Astrocyte of the spinal cord (primary cell): ENCODE results near the gene C1orf226.

ENCODE experiments used
- DNase-seq: peaks from one replicate; pipeline ENCODE4 v3.0.0; 2011; ENCODE audit warnings: low read depth, low spot score
- H3K4me3 ChIP-seq: 2 replicates; pipeline ENCODE4 v1.5.1; 2011; ENCODE audit warnings: low read depth, mild to moderate bottlenecking, low read length, moderate library complexity
- CTCF ChIP-seq: IDR thresholded peaks from 2 replicates; pipeline ENCODE4 v1.5.1; 2012; ENCODE audit warnings: low read depth, mild to moderate bottlenecking, low read length, inconsistent platforms
- in situ Hi-C: cut with HindIII; loops from 2 replicates; pipeline ENCODE4 v1.10.0; 2017; ENCODE audit warnings: low sequenced_read_pairs

The C1orf226 gene

DNA sequence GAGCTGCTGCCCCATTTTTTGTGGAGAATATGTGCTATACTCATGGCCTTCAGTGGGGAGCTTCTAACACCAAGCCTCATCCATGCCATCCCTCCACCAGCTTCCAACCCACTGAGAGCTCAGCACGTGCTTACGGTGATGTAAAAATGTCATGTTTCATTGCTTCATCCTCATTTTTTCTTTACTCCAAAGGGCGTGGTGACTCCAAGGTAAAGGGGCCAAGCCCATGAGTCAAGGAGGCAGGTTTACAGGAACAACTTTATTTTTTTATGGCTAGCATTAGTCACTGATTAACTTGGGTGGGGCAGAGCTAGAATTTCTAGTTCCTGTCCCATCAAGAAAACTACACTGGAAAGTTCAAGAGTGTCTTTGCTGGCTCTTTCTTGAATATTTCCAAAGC, at the start of gene C1orf226:
C1orf226 (plus strand) TSS at position 346 of the 400 bp plus-strand sequence. CDS start 174 bp downstream, outside the sequence.
- in situ Hi-C loops, result no loop called here
- no peak for DNase-seq

GRCh38 chr1:162333991-162334390, 47.5 kb upstream of the C1orf226 start:
- in situ Hi-C loops, result no loop called here
- TF ChIP-seq CTCF, result no peak
- H3K4me3 ChIP-seq, result no peak overlapping the region
- DNase-seq, result no peak

More for the DNA sequence above, at the start of gene C1orf226:
- no peak for TF ChIP-seq CTCF
- H3K4me3 ChIP-seq, result no peak within 1 kb of the TSS

DNA sequence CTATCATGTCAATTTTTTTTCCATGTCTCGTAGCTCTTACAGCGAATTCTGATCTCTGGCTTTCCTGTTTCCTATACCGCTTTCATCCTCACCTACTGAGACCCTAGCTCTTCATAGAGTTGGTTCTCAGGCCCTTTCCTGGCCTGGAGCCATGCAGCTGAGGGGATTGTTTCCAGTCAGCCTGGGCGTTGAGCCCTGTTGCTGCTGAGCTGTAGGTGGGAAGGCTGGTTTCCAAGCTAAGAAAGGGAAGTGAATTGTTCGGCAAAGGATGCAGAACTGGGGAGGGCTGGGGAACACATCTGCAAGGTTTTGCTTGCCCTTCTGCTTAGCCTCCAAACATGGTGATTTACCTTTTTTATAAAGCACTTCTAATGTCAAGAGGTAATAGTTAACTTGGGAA, 46.4 kb upstream of the C1orf226 start:
- no peak for TF ChIP-seq CTCF
- no peak overlapping the region for H3K4me3 ChIP-seq
- DNase-seq, result peak; percentile 35
- in situ Hi-C loops, result no loop called here

GRCh38 chr1:162336621-162337285, 44.8 kb upstream of the C1orf226 start:
- no peak for TF ChIP-seq CTCF
- in situ Hi-C loops, result no loop called here
- DNase-seq, result no peak
- no peak overlapping the region for H3K4me3 ChIP-seq

DNA sequence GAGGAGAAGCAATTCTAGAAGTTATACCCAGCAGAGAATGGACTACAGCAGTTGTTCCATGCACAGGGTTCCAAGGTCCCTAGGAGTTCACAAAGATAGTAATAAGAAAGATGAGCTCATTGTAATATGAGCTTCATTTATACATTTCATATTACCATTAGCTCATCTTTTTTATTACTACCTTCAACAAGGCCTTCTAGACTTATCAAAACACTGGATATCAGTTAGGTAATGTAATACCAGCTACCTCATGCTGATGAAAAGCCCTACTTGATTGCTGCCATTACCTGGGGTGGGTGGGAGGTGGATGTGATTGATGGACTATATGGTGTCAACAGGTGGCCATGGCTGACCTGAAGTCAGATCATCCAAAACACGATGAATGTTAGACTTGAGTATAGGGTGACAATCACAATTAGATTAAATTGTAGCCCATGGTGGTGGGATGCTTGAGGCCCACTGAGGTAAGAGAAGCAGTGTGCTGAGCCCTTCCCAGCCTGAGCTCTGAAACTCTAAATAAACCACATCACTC, 39.0 kb upstream of the C1orf226 start:
- TF ChIP-seq CTCF, result no peak
- H3K4me3 ChIP-seq, result no peak overlapping the region
- DNase-seq, result no peak
- in situ Hi-C loops, result no loop called here

- no peak overlapping the region for H3K4me3 ChIP-seq
- DNase-seq, result no peak
- TF ChIP-seq CTCF, result no peak
- in situ Hi-C loops, result no loop called here
Observed at GRCh38 chr1:162343470-162343869, 38.1 kb upstream of the C1orf226 start.
